GM18909 (cell line): ENCODE measurements around the gene CEP55.

Source experiments
- ATAC-seq: cut with Tn5 transposase; IDR thresholded peaks from one replicate; pipeline ENCODE4 v1.9.1; 2021; ENCODE audit warnings: mild to moderate bottlenecking; ENCODE audit not compliant: unreplicated experiment, poor library complexity

Gene CEP55

GRCh38 chr10:93554760-93555432 is 58.5 kb downstream of the CEP55 start:
- peak; percentile 47 for ATAC-seq

- ATAC-seq: no peak
Observed at GRCh38 chr10:93559490-93559889, 63.1 kb downstream of the CEP55 start.

GRCh38 chr10:93560541-93560940 is 64.1 kb downstream of the CEP55 start:
- no peak for ATAC-seq

GRCh38 chr10:93565446-93565845 is 69.0 kb downstream of the CEP55 start:
- ATAC-seq: no peak

GRCh38 chr10:93566435-93567276 is 70.2 kb downstream of the CEP55 start, which contains the start of gene FFAR4:
FFAR4 (plus strand) TSS chr10:93566665; CDS start chr10:93566721, 56 bp downstream.
- ATAC-seq: no peak

GRCh38 chr10:93567277-93568104 is 71.1 kb downstream of the CEP55 start:
- ATAC-seq: no peak

- no peak for ATAC-seq
Observed at GRCh38 chr10:93568105-93568390, 71.6 kb downstream of the CEP55 start.

- no peak for ATAC-seq
Observed at GRCh38 chr10:93570383-93570782, 74.0 kb downstream of the CEP55 start.

GRCh38 chr10:93572606-93573005 is 76.2 kb downstream of the CEP55 start:
- no peak for ATAC-seq

GRCh38 chr10:93573051-93573909 is 76.9 kb downstream of the CEP55 start:
- ATAC-seq: no peak

GRCh38 chr10:93573924-93574323 is 77.5 kb downstream of the CEP55 start:
- no peak for ATAC-seq

GRCh38 chr10:93576888-93577287 is 80.5 kb downstream of the CEP55 start:
- ATAC-seq: no peak

GRCh38 chr10:93577565-93577964 is 81.2 kb downstream of the CEP55 start:
- no peak for ATAC-seq
